PC-9 (cell line): ENCODE measurements around the gene BAIAP2. TPM values are rescaled to one million over a fixed set of nuclear protein-coding genes. Genes with fewer than 3 reads are reported as not detected.

ENCODE experiments used
- BruUV-seq: library from RNA; stranded (reverse); fragments of 400-500 nt; replicated peaks from 2 replicates; lab custom pipeline; 2021; lab: Mats Ljungman, UMichigan
- CTCF ChIA-PET: fragments of 300-600 bp; sonication (Branson Sonifier 250); formaldehyde crosslinking; loops from one replicate; lab custom pipeline; 2022; ENCODE audit warnings: antibody characterized with exemption; lab: Charles Lee
- POLR2A ChIA-PET: fragments of 300-600 bp; sonication (Branson Sonifier 250); formaldehyde crosslinking; loops from one replicate; lab custom pipeline; 2022; ENCODE audit warnings: antibody characterized with exemption; ENCODE audit not compliant: unreplicated experiment; lab: Charles Lee
- DNase-seq, 2 experiments: peaks; one replicate each; pipeline versions ENCODE4 v3.0.0 to v3.0.0-alpha.2; 2015 to 2022; ENCODE audit warnings: mixed read lengths in 1 of 2
- H2AFZ ChIP-seq: fragments of 200-600 bp; sonication (generic); 2 replicates; pipeline ENCODE4 v1.8.1; 2017; ENCODE audit warnings: antibody characterized with exemption
- H3F3A ChIP-seq: fragments of 200-600 bp; sonication (generic); 2 replicates; pipeline ENCODE4 v1.8.1; 2017; ENCODE audit warnings: antibody characterized with exemption, mild to moderate bottlenecking, low read depth; ENCODE audit not compliant: insufficient read depth
- H3K27ac ChIP-seq: fragments of 200-600 bp; sonication (generic); 2 replicates; pipeline ENCODE4 v1.6.1; 2016; ENCODE audit warnings: mixed run types
- H3K27me3 ChIP-seq: fragments of 200-600 bp; sonication (generic); 2 replicates; pipeline ENCODE4 v1.6.1; 2016; ENCODE audit warnings: low read depth, mixed run types; ENCODE audit not compliant: insufficient read depth
- H3K36me3 ChIP-seq: fragments of 200-600 bp; sonication (generic); 2 replicates; pipeline ENCODE4 v1.6.1; 2016; ENCODE audit warnings: low read depth, mixed run types
- H3K4me1 ChIP-seq: fragments of 200-600 bp; sonication (generic); replicated peaks from 2 replicates; pipeline ENCODE4 v1.6.1; 2016; ENCODE audit warnings: mixed run types; ENCODE audit not compliant: insufficient read depth
- H3K4me2 ChIP-seq: fragments of 200-600 bp; sonication (generic); 2 replicates; pipeline ENCODE4 v1.6.1; 2017; ENCODE audit warnings: mixed run types
- H3K4me3 ChIP-seq: fragments of 200-600 bp; sonication (generic); 2 replicates; pipeline ENCODE4 v1.6.1; 2016; ENCODE audit warnings: mixed run types
- H3K79me2 ChIP-seq: fragments of 200-600 bp; sonication (generic); 2 replicates; pipeline ENCODE4 v1.6.1; 2017; ENCODE audit warnings: low read depth, mixed run types
- H3K9me2 ChIP-seq: fragments of 200-600 bp; sonication (generic); 2 replicates; pipeline ENCODE4 v1.8.1; 2017; ENCODE audit warnings: mild to moderate bottlenecking; ENCODE audit not compliant: insufficient read depth
- H3K9me3 ChIP-seq: fragments of 200-600 bp; sonication (generic); 2 replicates; pipeline ENCODE4 v1.8.1; 2016; ENCODE audit warnings: low read depth; ENCODE audit not compliant: insufficient read depth
- H4K20me1 ChIP-seq: fragments of 200-600 bp; sonication (generic); 2 replicates; pipeline ENCODE4 v1.8.1; 2017; ENCODE audit not compliant: insufficient read depth
- CTCF ChIP-seq: fragments of 200-600 bp; sonication (generic); conservative IDR thresholded peaks from 2 replicates; pipeline ENCODE4 v1.6.1; 2017; ENCODE audit warnings: mixed run types, antibody characterized with exemption, mild to moderate bottlenecking, moderate library complexity
- EZH2 ChIP-seq: fragments of 200-600 bp; sonication (generic); IDR thresholded peaks from 2 replicates; pipeline ENCODE4 v1.8.0; 2017; ENCODE audit warnings: antibody characterized with exemption, low read depth
- intact Hi-C: fragments of 100-400 bp; cut with micrococcal nuclease; formaldehyde crosslinking; loops from one replicate; pipeline ENCODE4 v1.10.0; 2022; ENCODE audit not compliant: unreplicated experiment
- total RNA-seq: library from RNA; stranded (reverse); gene quantifications from 2 replicates; pipeline ENCODE4 v1.2.3, GENCODE V29; 2021

Gene BAIAP2
- total RNA-seq, 1 experiment from 2014 or later = 125 TPM

GRCh38 chr17:81131486-81132196 lies 96.7 kb downstream of the BAIAP2 start:
- Histone ChIP-seq H3K9me3 (no peaks in the 10 kb centered on the region), H3K9me2 (no peaks in the 10 kb centered on the region), H3F3A (no peaks in the 10 kb centered on the region), H3K4me2 (no peak overlapping the region), H2AFZ (no peak overlapping the region), H4K20me1 (no peaks in the 10 kb centered on the region), H3K4me3 (no peak overlapping the region), H3K27me3 (no peaks in the 10 kb centered on the region), H3K4me1 (no peaks in the 10 kb centered on the region), H3K27ac (no peak overlapping the region), H3K79me2 (no peaks in the 10 kb centered on the region), H3K36me3 (no peaks in the 10 kb centered on the region)
- intact Hi-C loops = no loop called here
- DNase-seq = peak; percentile 30 to 59
- POLR2A ChIA-PET = no interaction called here
- CTCF ChIA-PET = no interaction called here
- no TSS peak for BruUV-seq
- no peak for TF ChIP-seq EZH2

- Histone ChIP-seq H3K4me3 (no peak overlapping the region), H3K27me3 (no peaks in the 10 kb centered on the region), H4K20me1 (no peaks in the 10 kb centered on the region), H3K4me1 (no peaks in the 10 kb centered on the region), H3K27ac (no peak overlapping the region), H3K9me3 (no peaks in the 10 kb centered on the region), H3K36me3 (no peaks in the 10 kb centered on the region), H3K4me2 (no peak overlapping the region), H3K79me2 (no peaks in the 10 kb centered on the region), H3K9me2 (no peaks in the 10 kb centered on the region), H2AFZ (no peak overlapping the region), H3F3A (no peaks in the 10 kb centered on the region)
- TF ChIP-seq CTCF (no peak), EZH2 (no peak)
- ChIA-PET CTCF (no interaction called here), POLR2A (no interaction called here)
- BruUV-seq = no TSS peak
- intact Hi-C loops = no loop called here
- no peak for DNase-seq
Observed at GRCh38 chr17:81132197-81132540, 97.2 kb downstream of the BAIAP2 start.

DNA sequence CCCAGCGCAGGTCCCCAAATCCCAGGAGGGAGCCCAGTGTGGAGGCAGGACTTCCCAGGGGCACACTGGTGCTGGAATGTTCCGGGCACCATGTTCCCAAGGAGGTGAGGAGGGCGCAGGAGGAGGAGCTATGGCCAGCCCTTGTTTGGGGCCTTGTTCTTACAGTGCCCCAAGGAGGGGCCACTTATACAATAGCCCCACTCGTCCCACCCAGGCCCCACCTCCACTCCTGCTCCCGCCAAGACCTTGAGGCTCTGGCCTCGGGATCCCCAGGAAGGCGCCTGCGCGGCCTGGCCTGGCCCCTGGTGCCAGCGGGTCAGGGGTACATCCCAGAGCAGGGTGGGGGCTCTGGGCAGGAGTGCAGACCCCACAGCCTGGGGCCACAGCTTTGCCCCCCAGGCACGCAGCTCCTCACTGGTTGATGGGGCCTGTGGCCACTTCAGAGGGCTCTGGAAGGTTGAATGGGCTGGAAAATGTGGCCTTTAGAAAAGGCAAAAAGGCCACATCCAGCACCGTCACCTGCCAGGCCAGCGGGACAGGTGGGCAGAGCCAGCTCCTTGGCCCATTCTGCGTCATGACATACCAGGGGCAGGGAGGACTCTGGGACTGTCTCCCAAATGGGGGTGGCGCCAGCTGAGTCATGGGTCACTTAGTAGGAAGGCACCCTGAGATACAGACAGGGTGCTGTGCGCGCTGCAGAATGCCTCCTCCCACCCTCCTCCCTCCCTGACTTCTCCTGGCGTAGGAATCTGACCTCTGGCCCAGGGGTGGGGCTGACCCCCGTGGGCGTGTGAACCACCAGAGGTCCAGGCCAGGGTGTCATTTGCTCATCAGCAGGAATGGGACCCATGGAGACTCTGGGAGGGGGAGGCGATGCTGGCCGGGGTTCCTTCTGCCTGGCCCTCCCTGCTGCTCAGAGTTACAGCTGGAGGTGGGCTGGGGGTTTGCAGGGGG lies 98.1 kb downstream of the BAIAP2 start:
- Histone ChIP-seq H4K20me1 (no peaks in the 10 kb centered on the region), H3K4me3 (no peak overlapping the region), H3K4me1 (no peaks in the 10 kb centered on the region), H3K9me2 (no peaks in the 10 kb centered on the region), H3F3A (0 out of 2 replicates have a peak, but pooled peaks cover 4% of the 10 kb centered on the region), H3K27me3 (no peaks in the 10 kb centered on the region), H3K79me2 (no peaks in the 10 kb centered on the region), H3K9me3 (no peaks in the 10 kb centered on the region), H2AFZ (no peak overlapping the region), H3K36me3 (no peaks in the 10 kb centered on the region), H3K4me2 (no peak overlapping the region), H3K27ac (no peak overlapping the region)
- TF ChIP-seq EZH2 (no peak), CTCF (no peak)
- POLR2A ChIA-PET = no interaction called here
- intact Hi-C loops = no loop called here
- DNase-seq = peak; percentile 33 to 72
- CTCF ChIA-PET = no interaction called here
- no TSS peak for BruUV-seq
